IMR-90 (cell line): Measurements from ENCODE around the gene INTS6L. TPM values are rescaled to one million over a fixed set of nuclear protein-coding genes. Genes with fewer than 3 reads are reported as not detected.
"Not testable (repeated sequence)": the region's sequence is repeated elsewhere in the genome, so short reads cannot be mapped to it uniquely, and the experiment has no call there.

Experiments used
- ATAC-seq: fragments of 200-7000 bp; cut with Tn5 transposase; 2 replicates; pipeline ENCODE4 v1.9.1; 2020; ENCODE audit warnings: low read depth, mild to moderate bottlenecking, moderate library complexity
- BruUV-seq: library from RNA; stranded (reverse); fragments of 400-500 nt; replicated peaks from 2 replicates; lab custom pipeline; 2021; lab: Mats Ljungman, UMichigan
- CTCF ChIA-PET: fragments of 300-600 bp; formaldehyde crosslinking; extraction: SDS; loops from one replicate; lab custom pipeline; 2021; ENCODE audit warnings: antibody characterized with exemption; lab: Yijun Ruan, JAX
- POLR2A ChIA-PET: fragments of 300-600 bp; sonication (Branson Sonifier 250); formaldehyde crosslinking; loops from one replicate; lab custom pipeline; 2022; ENCODE audit warnings: antibody characterized with exemption; ENCODE audit not compliant: unreplicated experiment; lab: Charles Lee
- DNase-seq: peaks from one replicate; pipeline ENCODE4 v3.0.0; 2013
- H2AFZ ChIP-seq: replicated peaks from 2 replicates; pipeline ENCODE3; 2013; ENCODE audit warnings: low read length, mild to moderate bottlenecking; ENCODE audit not compliant: poor library complexity
- H2AK5ac ChIP-seq: 2 replicates; pipeline ENCODE4 v1.6.1; 2013; ENCODE audit warnings: low read depth, low read length, inconsistent platforms
- H2AK9ac ChIP-seq: replicated peaks from 2 replicates; pipeline ENCODE3; 2013; ENCODE audit warnings: mild to moderate bottlenecking, low read depth, low read length, moderate library complexity; ENCODE audit not compliant: poor library complexity
- H2BK120ac ChIP-seq: 2 replicates; pipeline ENCODE4 v1.6.1; 2013; ENCODE audit warnings: low read depth, low read length, inconsistent platforms
- H2BK15ac ChIP-seq: 3 replicates; pipeline ENCODE4 v1.6.1; 2013; ENCODE audit warnings: low read depth, low read length, inconsistent platforms
- H2BK20ac ChIP-seq: 2 replicates; pipeline ENCODE4 v1.6.1; 2013; ENCODE audit warnings: low read depth, mild to moderate bottlenecking, inconsistent platforms, low read length, moderate library complexity
- H2BK5ac ChIP-seq: 2 replicates; pipeline ENCODE4 v1.6.1; 2013; ENCODE audit warnings: mild to moderate bottlenecking, low read depth, low read length, inconsistent platforms; ENCODE audit not compliant: poor library complexity, severe bottlenecking
- H3K14ac ChIP-seq: replicated peaks from 2 replicates; pipeline ENCODE4 v1.6.1; 2013; ENCODE audit warnings: low read depth, low read length, inconsistent platforms
- H3K18ac ChIP-seq: 2 replicates; pipeline ENCODE4 v1.6.1; 2013; ENCODE audit warnings: low read depth, low read length, control low read depth
- H3K23ac ChIP-seq: 2 replicates; pipeline ENCODE4 v1.6.1; 2013; ENCODE audit warnings: low read depth, low read length, inconsistent platforms
- H3K27ac ChIP-seq: 2 replicates; pipeline ENCODE4 v1.5.1; 2013; ENCODE audit warnings: mild to moderate bottlenecking, control low read depth, low read length; ENCODE audit not compliant: insufficient read depth
- H3K27me3 ChIP-seq: 2 replicates; pipeline ENCODE4 v1.6.1; 2013; ENCODE audit warnings: low read length; ENCODE audit not compliant: control insufficient read depth, insufficient read depth
- H3K36me3 ChIP-seq: 2 replicates; pipeline ENCODE4 v1.6.1; 2013; ENCODE audit warnings: low read length, mixed read lengths; ENCODE audit not compliant: control insufficient read depth, insufficient read depth
- H3K4ac ChIP-seq: 2 replicates; pipeline ENCODE4 v1.6.1; 2013; ENCODE audit warnings: low read depth, low read length, inconsistent platforms
- H3K4me1 ChIP-seq: 2 replicates; pipeline ENCODE4 v1.6.1; 2013; ENCODE audit warnings: low read length, mixed read lengths; ENCODE audit not compliant: control insufficient read depth, insufficient read depth
- H3K4me2 ChIP-seq: 2 replicates; pipeline ENCODE4 v1.6.1; 2013; ENCODE audit warnings: low read depth, mild to moderate bottlenecking, control low read depth, low read length, moderate library complexity
- H3K4me3 ChIP-seq: 2 replicates; pipeline ENCODE4 v1.5.1; 2013; ENCODE audit warnings: low read depth, mild to moderate bottlenecking, control low read depth, low read length, moderate library complexity; ENCODE audit not compliant: insufficient read depth
- H3K56ac ChIP-seq: 2 replicates; pipeline ENCODE4 v1.6.1; 2013; ENCODE audit warnings: low read length, inconsistent platforms; ENCODE audit not compliant: insufficient read depth; ENCODE audit errors: extremely low read depth
- H3K79me1 ChIP-seq, 2 experiments: 2 replicates each; pipeline ENCODE4 v1.6.1; 2013; ENCODE audit warnings: low read length in 2 of 2, inconsistent platforms in 1 of 2, low read depth in 1 of 2
- H3K9ac ChIP-seq: 2 replicates; pipeline ENCODE4 v1.6.1; 2013; ENCODE audit warnings: low read depth, low read length, control low read depth
- H3K9me1 ChIP-seq: 2 replicates; pipeline ENCODE4 v1.6.1; 2013; ENCODE audit warnings: low read length, inconsistent platforms; ENCODE audit not compliant: insufficient read depth
- H3K9me3 ChIP-seq: 2 replicates; pipeline ENCODE4 v1.6.1; 2013; ENCODE audit warnings: low read length; ENCODE audit not compliant: control insufficient read depth, insufficient read depth
- H4K20me1 ChIP-seq: 2 replicates; pipeline ENCODE4 v1.6.1; 2013; ENCODE audit warnings: low read length, inconsistent platforms; ENCODE audit not compliant: insufficient read depth
- H4K5ac ChIP-seq: 2 replicates; pipeline ENCODE4 v1.6.1; 2013; ENCODE audit warnings: mild to moderate bottlenecking, low read depth, low read length, control low read depth
- H4K8ac ChIP-seq, 2 experiments: 2 replicates each; pipeline ENCODE4 v1.6.1; 2013; ENCODE audit warnings: low read depth in 2 of 2, low read length in 2 of 2, control low read depth in 1 of 2, inconsistent platforms in 1 of 2
- H4K91ac ChIP-seq: 2 replicates; pipeline ENCODE4 v1.6.1; 2013; ENCODE audit warnings: low read depth, low read length, inconsistent platforms; ENCODE audit not compliant: insufficient read depth
- BHLHE40 ChIP-seq: fragments of 150-350 bp; IDR thresholded peaks from 2 replicates; pipeline ENCODE4 v1.6.1; 2016; ENCODE audit warnings: mild to moderate bottlenecking, low read depth, low read length
- CHD1 ChIP-seq: IDR thresholded peaks from 2 replicates; pipeline ENCODE4 v1.6.1; 2012; ENCODE audit warnings: low read depth, low read length, improper control_type of control experiment
- MXI1 ChIP-seq: IDR thresholded peaks from 2 replicates; pipeline ENCODE4 v1.6.1; 2012; ENCODE audit warnings: low read depth, mild to moderate bottlenecking, low read length, moderate library complexity, borderline replicate concordance
- NFE2L2 ChIP-seq: fragments of 150-350 bp; IDR thresholded peaks from 2 replicates; pipeline ENCODE4 v1.6.1; 2016; ENCODE audit warnings: low read depth, mild to moderate bottlenecking, low read length
- RAD21 ChIP-seq: IDR thresholded peaks from 2 replicates; pipeline ENCODE4 v1.6.1; 2012; ENCODE audit warnings: low read length, improper control_type of control experiment
- WGBS, 2 experiments: methylation state at CpG; one replicate each; pipeline versions ENCODE4 v1.1.5 to v1.1.7; 2013; ENCODE audit warnings: missing lambda C conversion rate in 2 of 2; ENCODE audit not compliant: insufficient read length in 1 of 2; ENCODE audit errors: extremely low coverage in 2 of 2; 5-methylcytosine and 5-hydroxymethylcytosine counted together
- dilution Hi-C: fragments of 300-500 bp; cut with HindIII; formaldehyde crosslinking; loops from one replicate; pipeline ENCODE4 v1.14.3; 2018; ENCODE audit warnings: low sequenced_read_pairs; ENCODE audit not compliant: unreplicated experiment
- in situ Hi-C: fragments of 300-500 bp; cut with MboI; formaldehyde crosslinking; loops from 3 replicates; pipeline ENCODE4 v1.14.3; 2019; ENCODE audit warnings: low sequenced_read_pairs, inconsistent platforms, mixed read lengths
- intact Hi-C: fragments of 100-400 bp; cut with micrococcal nuclease; formaldehyde crosslinking; loops from 2 replicates; pipeline ENCODE4 v1.10.0; 2022
- polyA plus RNA-seq, 3 experiments: library from polyadenylated mRNA; depleted of rRNA; stranded (reverse); fragments of >200 nt; gene quantifications; 2 replicates each; pipeline ENCODE4 v1.2.3, GENCODE V29; 2012; ENCODE audit warnings: low replicate concordance in 1 of 3
- total RNA-seq: library from RNA; depleted of rRNA; stranded (reverse); fragments of >200 nt; gene quantifications from 2 replicates; pipeline ENCODE4 v1.2.3, GENCODE V29; 2012

INTS6L gene
- total and polyA plus RNA-seq, 2 of the 4 experiments (the other 2 are of a cell fraction), result 2.7 to 5.1 TPM

DNA sequence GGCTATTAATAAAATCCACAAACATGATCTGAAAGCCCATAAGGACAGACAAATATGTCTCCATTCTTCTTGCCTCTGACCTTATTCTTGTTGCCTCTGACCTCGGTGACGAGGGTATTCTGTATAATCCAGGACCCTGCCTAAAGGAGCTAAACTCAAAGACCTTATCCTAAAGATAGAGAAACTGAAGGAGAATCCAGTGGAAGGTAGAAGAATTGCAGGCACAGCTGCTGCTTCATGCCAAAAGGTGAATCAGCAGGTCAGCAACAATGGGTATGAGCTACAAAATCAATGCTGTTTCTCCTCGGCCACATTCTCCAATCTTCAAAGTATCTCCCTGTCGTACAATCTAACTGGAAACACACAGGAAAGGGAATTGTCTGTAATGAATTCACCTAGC lies 71.4 kb downstream of the INTS6L start:
- Histone ChIP-seq H4K20me1 (no peaks in the 10 kb centered on the region), H2BK120ac (no peak overlapping the region), H3K79me1 (no peaks in the 10 kb centered on the region), H3K27ac (no peak overlapping the region), H3K9ac (no peak overlapping the region), H3K18ac (no peak overlapping the region), H3K9me3 (no peaks in the 10 kb centered on the region), H3K4me1 (no peaks in the 10 kb centered on the region), H4K5ac (no peak overlapping the region), H2AK9ac (no peak overlapping the region), H3K4ac (no peak overlapping the region), H3K14ac (no peak overlapping the region), H3K4me2 (no peak overlapping the region), H3K23ac (no peak overlapping the region), H4K91ac (no peak overlapping the region), H2BK20ac (no peak overlapping the region), H3K36me3 (no peaks in the 10 kb centered on the region), H3K9me1 (no peaks in the 10 kb centered on the region), H2AK5ac (no peak overlapping the region), H3K4me3 (no peak overlapping the region), H2BK15ac (no peak overlapping the region), H3K27me3 (peaks cover 1% of the 10 kb centered on the region; the same call in 1 of the 2 replicates), H4K8ac (no peak overlapping the region), H2BK5ac (no peak overlapping the region), H2AFZ (no peak overlapping the region), H3K56ac (no peak overlapping the region)
- no CpG with 5 or more reads among the region's 4 CpGs for WGBS, 2 experiments
- ChIA-PET POLR2A (interaction anchor here (0.5 kb wide), 1 partner anchor 31 kb away, joined by 3 read pairs; no protein-coding TSS in a partner anchor), CTCF (interaction anchor here (0.8 kb wide), 1 partner anchor 107 kb away, joined by 3 read pairs; no protein-coding TSS in a partner anchor)
- in situ Hi-C loops, result no loop called here
- no peak for ATAC-seq
- TF ChIP-seq CHD1 (no peak), MXI1 (no peak), RAD21 (no peak), NFE2L2 (no peak), BHLHE40 (no peak)
- no TSS peak for BruUV-seq
- intact Hi-C loops, result no loop called here
- dilution Hi-C loops, result no loop called here
- DNase-seq, result no peak

DNA sequence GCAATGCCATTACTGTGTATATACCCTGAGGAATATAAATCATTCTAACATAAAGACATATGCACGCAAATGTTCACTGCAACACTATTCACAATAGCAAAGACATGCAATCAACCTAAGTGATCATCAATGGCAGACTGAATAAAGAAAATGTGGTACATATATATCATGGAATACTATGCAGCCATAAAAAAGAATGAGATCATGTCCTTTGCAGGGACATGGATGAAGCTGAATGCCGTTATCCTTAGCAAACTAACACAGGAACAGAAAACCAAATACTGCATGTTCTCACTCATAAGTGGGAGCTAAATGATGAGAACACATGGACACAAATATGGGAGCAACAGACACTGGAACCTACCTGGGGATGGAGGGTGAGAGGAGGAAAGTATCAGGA lies 73.6 kb downstream of the INTS6L start:
- H3K36me3 ChIP-seq, H3K9me3 ChIP-seq, in situ Hi-C loops, H2AK5ac ChIP-seq, POLR2A ChIA-PET, DNase-seq, H4K91ac ChIP-seq, dilution Hi-C loops, H2BK120ac ChIP-seq, H3K9me1 ChIP-seq, H2BK5ac ChIP-seq, H4K5ac ChIP-seq, H3K4ac ChIP-seq, intact Hi-C loops, H3K79me1 ChIP-seq, H3K27me3 ChIP-seq, H3K4me3 ChIP-seq, H2AFZ ChIP-seq, H2BK20ac ChIP-seq, H3K23ac ChIP-seq, H4K20me1 ChIP-seq, H3K4me2 ChIP-seq, H3K18ac ChIP-seq, H3K27ac ChIP-seq, H2BK15ac ChIP-seq, ATAC-seq, H3K56ac ChIP-seq, H4K8ac ChIP-seq, BruUV-seq, H3K9ac ChIP-seq, CTCF ChIA-PET, H3K4me1 ChIP-seq, H2AK9ac ChIP-seq, H3K14ac ChIP-seq: not testable (repeated sequence)
- no CpG with 5 or more reads among the region's 2 CpGs for WGBS, 2 experiments
